HG02973 (cell line): ENCODE data around the gene SPRING1.
A peak's percentile ranks its signal among the peaks of the same experiment; 100 is the strongest.
"Not testable (repeated sequence)": the region's sequence is repeated elsewhere in the genome, so short reads cannot be mapped to it uniquely, and the experiment has no call there.

Source experiments
- ATAC-seq: cut with Tn5 transposase; IDR thresholded peaks from one replicate; pipeline ENCODE4 v1.9.1; 2021; ENCODE audit warnings: moderate library complexity; ENCODE audit not compliant: unreplicated experiment

The SPRING1 gene

GRCh38 chr12:116737774-116738657 is at the start of gene SPRING1, which contains the start of gene RNFT2:
Gene SPRING1 (minus strand): TSS chr12:116738069. CDS start chr12:116737900, 169 bp downstream.
Gene RNFT2 (plus strand): TSS chr12:116738315. CDS start chr12:116740498, 2,183 bp downstream.
- ATAC-seq, result peak; percentile 97

GRCh38 chr12:116784238-116784612 is 46.4 kb upstream of the SPRING1 start:
- no peak for ATAC-seq

- no peak for ATAC-seq
Measured at GRCh38 chr12:116783525-116784237, 45.8 kb upstream of the SPRING1 start.

GRCh38 chr12:116780942-116781341 is 43.1 kb upstream of the SPRING1 start:
- ATAC-seq, result no peak

GRCh38 chr12:116779597-116779996 is 41.7 kb upstream of the SPRING1 start:
- ATAC-seq, result no peak

- no peak for ATAC-seq
Measured at GRCh38 chr12:116777245-116777644, 39.4 kb upstream of the SPRING1 start.

- ATAC-seq, result no peak
Measured at GRCh38 chr12:116774020-116774419, 36.2 kb upstream of the SPRING1 start.

- no peak for ATAC-seq
Measured at GRCh38 chr12:116773276-116773731, 35.4 kb upstream of the SPRING1 start.

- ATAC-seq, result no peak
Measured at GRCh38 chr12:116771651-116772050, 33.8 kb upstream of the SPRING1 start.

- ATAC-seq, result no peak
Measured at GRCh38 chr12:116766746-116767145, 28.9 kb upstream of the SPRING1 start.

GRCh38 chr12:116766285-116766684 is 28.4 kb upstream of the SPRING1 start:
- no peak for ATAC-seq

- ATAC-seq, result no peak
Measured at GRCh38 chr12:116765271-116765670, 27.4 kb upstream of the SPRING1 start.

GRCh38 chr12:116761499-116761898 is 23.6 kb upstream of the SPRING1 start:
- no peak for ATAC-seq

GRCh38 chr12:116760622-116761020 is 22.8 kb upstream of the SPRING1 start:
- no peak for ATAC-seq

GRCh38 chr12:116759783-116760621 is 22.1 kb upstream of the SPRING1 start:
- ATAC-seq, result no peak

GRCh38 chr12:116754783-116755182 is 16.9 kb upstream of the SPRING1 start:
- ATAC-seq, result not testable (repeated sequence)

- not testable (repeated sequence) for ATAC-seq
Measured at GRCh38 chr12:116754097-116754496, 16.2 kb upstream of the SPRING1 start.

GRCh38 chr12:116750298-116750697 is 12.4 kb upstream of the SPRING1 start:
- no peak for ATAC-seq

GRCh38 chr12:116749884-116750283 is 12.0 kb upstream of the SPRING1 start:
- ATAC-seq, result no peak

- no peak for ATAC-seq
Measured at GRCh38 chr12:116745554-116745953, 7.7 kb upstream of the SPRING1 start.

- ATAC-seq, result no peak
Measured at GRCh38 chr12:116744766-116745165, 6.9 kb upstream of the SPRING1 start.
